ENCODE measurements around the gene RNF26. TPM values are rescaled to one million over a fixed set of nuclear protein-coding genes. Genes with fewer than 3 reads are reported as not detected.

The RNF26 gene
- total RNA-seq, 2 experiments from 2014 or later = 30.2 to 31.9 TPM

DNA sequence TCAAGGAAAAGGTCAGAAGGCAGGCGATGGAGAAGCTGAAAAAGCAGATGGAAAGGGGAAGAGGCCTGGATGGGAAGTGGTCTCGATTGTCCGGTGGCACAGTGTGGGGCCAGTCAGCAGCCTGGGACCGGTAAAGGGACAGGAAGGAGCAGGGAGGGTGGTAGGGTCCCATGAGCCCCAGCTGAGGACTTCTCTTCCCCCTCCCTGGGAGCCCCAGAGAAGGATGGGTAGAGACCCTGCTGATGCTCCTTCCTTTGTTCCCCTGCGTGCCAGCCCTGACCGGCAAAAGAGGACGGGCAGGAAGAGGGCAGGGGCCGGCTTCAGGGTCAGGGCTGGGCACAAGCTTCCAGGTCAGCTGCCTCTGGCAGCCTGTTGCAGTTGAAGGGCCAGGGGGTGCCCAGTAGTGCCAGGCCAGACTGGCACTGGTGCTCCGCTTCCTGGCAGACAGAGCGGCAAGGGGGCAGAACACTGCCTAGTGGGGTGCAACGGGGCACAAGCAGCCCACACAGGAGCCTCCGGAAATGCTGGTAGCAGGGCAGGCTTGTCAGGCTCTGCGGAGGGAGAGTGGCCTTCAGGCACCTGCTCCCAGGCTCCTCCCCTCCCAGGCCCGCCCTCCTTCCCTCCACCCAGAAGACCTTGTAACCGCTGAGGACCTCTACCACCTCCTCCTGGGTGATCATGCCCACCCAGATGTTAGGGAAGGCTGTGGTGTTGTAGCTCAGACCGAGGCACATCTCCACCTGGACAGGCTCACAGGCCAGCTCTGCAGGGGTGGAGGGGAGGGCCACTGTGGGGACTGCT is 7.1 kb downstream of the RNF26 start:
- no peak for DNase-seq
- intact Hi-C loops (cut with micrococcal nuclease) = no loop called here
- H3K27me3 Mint-ChIP-seq = peaks cover 29% of the 10 kb centered on the region
- POLR2A ChIA-PET = interaction anchor here (0.6 to 0.7 kb wide), 2 partner anchors 207 to 246 kb away, joined by 3 read pairs; no protein-coding TSS in a partner anchor
- peaks cover 16% of the 10 kb centered on the region for H3K36me3 Mint-ChIP-seq (ENCODE audit: low read depth)
- CTCF ChIA-PET = interaction anchor here (0.7 to 3.2 kb wide), 10 partner anchors 11 to 164 kb away, joined by 3 to 30 read pairs (median 3); partner anchors contain the start of gene USP2
- no peak overlapping the region for H3K27ac Mint-ChIP-seq
- no peak for ATAC-seq
- no peaks in the 10 kb centered on the region for H3K9me3 Mint-ChIP-seq
- H3K4me1 Mint-ChIP-seq (ENCODE audit: low read depth) = peaks cover 31% of the 10 kb centered on the region
- TF ChIP-seq, protein P1, sequence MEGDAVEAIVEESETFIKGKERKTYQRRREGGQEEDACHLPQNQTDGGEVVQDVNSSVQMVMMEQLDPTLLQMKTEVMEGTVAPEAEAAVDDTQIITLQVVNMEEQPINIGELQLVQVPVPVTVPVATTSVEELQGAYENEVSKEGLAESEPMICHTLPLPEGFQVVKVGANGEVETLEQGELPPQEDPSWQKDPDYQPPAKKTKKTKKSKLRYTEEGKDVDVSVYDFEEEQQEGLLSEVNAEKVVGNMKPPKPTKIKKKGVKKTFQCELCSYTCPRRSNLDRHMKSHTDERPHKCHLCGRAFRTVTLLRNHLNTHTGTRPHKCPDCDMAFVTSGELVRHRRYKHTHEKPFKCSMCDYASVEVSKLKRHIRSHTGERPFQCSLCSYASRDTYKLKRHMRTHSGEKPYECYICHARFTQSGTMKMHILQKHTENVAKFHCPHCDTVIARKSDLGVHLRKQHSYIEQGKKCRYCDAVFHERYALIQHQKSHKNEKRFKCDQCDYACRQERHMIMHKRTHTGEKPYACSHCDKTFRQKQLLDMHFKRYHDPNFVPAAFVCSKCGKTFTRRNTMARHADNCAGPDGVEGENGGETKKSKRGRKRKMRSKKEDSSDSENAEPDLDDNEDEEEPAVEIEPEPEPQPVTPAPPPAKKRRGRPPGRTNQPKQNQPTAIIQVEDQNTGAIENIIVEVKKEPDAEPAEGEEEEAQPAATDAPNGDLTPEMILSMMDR (IDR thresholded peaks at IDR 0.05) = no peak
- H3K4me3 Mint-ChIP-seq = no peak overlapping the region

DNA sequence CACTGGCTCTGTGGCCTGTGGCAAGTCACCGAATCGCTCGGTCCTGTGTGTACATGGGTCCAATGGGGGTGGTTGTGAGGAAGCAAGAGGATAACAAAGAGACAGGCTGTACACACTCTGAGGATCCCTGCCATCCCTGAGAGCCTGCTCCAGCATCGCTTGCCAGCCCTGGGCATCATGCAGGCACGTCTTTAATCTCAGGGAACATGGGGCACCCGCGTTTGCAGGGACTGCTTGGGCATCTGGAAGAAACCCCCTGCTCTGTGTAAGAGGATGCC is 7.6 kb downstream of the RNF26 start:
- Mint-ChIP-seq H3K27ac (no peak overlapping the region), H3K9me3 (no peaks in the 10 kb centered on the region), H3K27me3 (peaks cover 31% of the 10 kb centered on the region), H3K4me3 (no peak overlapping the region), H3K36me3 (ENCODE audit: low read depth) (peaks cover 10% of the 10 kb centered on the region), H3K4me1 (ENCODE audit: low read depth) (peaks cover 27% of the 10 kb centered on the region)
- intact Hi-C loops (cut with micrococcal nuclease) = no loop called here
- ATAC-seq = no peak
- ChIA-PET CTCF (interaction anchor here (1.3 to 3.2 kb wide), 2 partner anchors 15 to 21 kb away, joined by 3 to 30 read pairs; no protein-coding TSS in a partner anchor), POLR2A (no interaction called here)
- TF ChIP-seq, protein P1 (IDR thresholded peaks at IDR 0.05) = no peak
- no peak for DNase-seq

DNA sequence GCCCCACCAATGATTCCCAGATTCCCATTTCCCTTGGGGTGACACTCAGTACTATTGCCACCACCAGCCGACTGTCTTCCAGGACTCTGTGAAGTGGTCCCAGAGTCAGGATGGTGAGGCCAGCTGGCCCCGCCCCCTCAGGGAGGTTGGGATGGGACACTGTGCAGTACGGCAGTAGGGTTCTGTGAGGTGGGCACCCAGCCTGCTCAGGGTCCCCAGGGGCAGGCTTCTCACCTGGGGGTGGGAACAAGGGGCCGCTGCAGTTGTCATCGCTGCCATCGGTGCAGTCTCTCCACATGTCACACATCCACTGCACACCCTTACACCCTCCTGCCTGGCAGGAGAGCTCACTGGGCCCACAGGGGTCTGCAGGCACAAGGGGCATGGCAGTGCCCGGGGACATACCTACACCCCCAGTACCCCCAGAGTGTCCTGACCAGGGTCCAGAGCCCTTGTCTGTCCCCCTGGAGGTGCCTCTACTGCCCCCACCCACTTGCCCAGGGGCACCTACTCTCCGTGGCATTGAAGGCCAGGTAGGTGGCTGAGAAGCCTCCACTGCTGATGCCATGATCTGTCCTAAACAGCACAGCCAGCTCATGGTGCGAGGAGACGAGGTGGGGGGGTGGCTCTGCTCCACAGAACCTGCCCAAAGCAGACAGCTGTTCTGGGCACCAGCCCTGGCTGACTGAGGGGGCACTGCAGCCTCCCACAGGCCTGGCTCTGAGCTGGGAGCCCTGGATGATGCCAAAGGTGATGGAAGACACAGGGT is 8.2 kb downstream of the RNF26 start:
- ChIA-PET CTCF (interaction anchor here (1.6 to 3.2 kb wide), 3 partner anchors 14 to 39 kb away, joined by 6 to 30 read pairs (median 8); partner anchors contain the start of gene USP2), POLR2A (interaction anchor here (1.0 kb wide), 1 partner anchor 11 kb away, joined by 3 read pairs; no protein-coding TSS in a partner anchor)
- intact Hi-C loops (cut with micrococcal nuclease) = no loop called here
- Mint-ChIP-seq H3K4me1 (ENCODE audit: low read depth) (peaks cover 21% of the 10 kb centered on the region), H3K27ac (no peak overlapping the region), H3K27me3 (peaks cover 33% of the 10 kb centered on the region), H3K36me3 (ENCODE audit: low read depth) (peaks cover 7% of the 10 kb centered on the region), H3K4me3 (no peak overlapping the region), H3K9me3 (no peaks in the 10 kb centered on the region)
- TF ChIP-seq, protein P1 (IDR thresholded peaks at IDR 0.05) = no peak
- ATAC-seq (no peak), DNase-seq (no peak)

DNA sequence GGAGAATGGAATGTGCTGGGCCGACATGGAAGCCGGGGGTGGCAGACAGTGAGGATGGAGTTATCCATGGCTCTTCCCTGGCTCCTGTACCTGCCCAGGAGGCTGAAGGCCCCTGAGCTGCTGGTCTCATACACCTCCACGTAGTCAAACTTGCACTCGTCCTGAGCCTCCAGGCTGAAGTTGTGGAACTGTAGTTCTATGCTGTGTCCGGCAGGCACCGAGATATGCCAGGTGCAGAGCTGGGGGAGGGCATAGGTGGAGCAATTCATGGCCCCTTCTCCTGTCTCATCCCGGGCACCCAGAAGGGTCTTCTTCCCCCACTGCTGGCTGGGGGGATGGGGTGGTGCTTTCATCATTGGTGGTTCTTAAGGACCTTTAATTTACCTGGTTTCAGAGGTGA is 9.4 kb downstream of the RNF26 start:
- Mint-ChIP-seq H3K27ac (no peak overlapping the region), H3K9me3 (no peaks in the 10 kb centered on the region), H3K4me1 (ENCODE audit: low read depth) (peaks cover 15% of the 10 kb centered on the region), H3K27me3 (peaks cover 30% of the 10 kb centered on the region), H3K4me3 (no peak overlapping the region), H3K36me3 (ENCODE audit: low read depth) (peaks cover 5% of the 10 kb centered on the region)
- DNase-seq (no peak), ATAC-seq (no peak)
- POLR2A ChIA-PET = no interaction called here
- intact Hi-C loops (cut with micrococcal nuclease) = no loop called here
- CTCF ChIA-PET = interaction anchor here (0.8 to 4.9 kb wide), 6 partner anchors 13 to 131 kb away, joined by 3 to 37 read pairs (median 5); partner anchors contain the start of gene USP2
- TF ChIP-seq, protein P1 (IDR thresholded peaks at IDR 0.05) = no peak
